Jurkat, Clone E6-1 (cell line): ENCODE measurements around the gene KRT14.
"Not testable (repeated sequence)": the region's sequence is repeated elsewhere in the genome, so short reads cannot be mapped to it uniquely, and the experiment has no call there.

ENCODE experiments used
- DNase-seq: peaks from one replicate; pipeline ENCODE4 v3.0.0-alpha.2; 2011; ENCODE audit warnings: low read depth, low spot score
- H3K4me3 ChIP-seq: 2 replicates; pipeline ENCODE4 v1.5.1; 2011; ENCODE audit warnings: mild to moderate bottlenecking, low read length, control low read depth, moderate library complexity

The KRT14 gene

DNA sequence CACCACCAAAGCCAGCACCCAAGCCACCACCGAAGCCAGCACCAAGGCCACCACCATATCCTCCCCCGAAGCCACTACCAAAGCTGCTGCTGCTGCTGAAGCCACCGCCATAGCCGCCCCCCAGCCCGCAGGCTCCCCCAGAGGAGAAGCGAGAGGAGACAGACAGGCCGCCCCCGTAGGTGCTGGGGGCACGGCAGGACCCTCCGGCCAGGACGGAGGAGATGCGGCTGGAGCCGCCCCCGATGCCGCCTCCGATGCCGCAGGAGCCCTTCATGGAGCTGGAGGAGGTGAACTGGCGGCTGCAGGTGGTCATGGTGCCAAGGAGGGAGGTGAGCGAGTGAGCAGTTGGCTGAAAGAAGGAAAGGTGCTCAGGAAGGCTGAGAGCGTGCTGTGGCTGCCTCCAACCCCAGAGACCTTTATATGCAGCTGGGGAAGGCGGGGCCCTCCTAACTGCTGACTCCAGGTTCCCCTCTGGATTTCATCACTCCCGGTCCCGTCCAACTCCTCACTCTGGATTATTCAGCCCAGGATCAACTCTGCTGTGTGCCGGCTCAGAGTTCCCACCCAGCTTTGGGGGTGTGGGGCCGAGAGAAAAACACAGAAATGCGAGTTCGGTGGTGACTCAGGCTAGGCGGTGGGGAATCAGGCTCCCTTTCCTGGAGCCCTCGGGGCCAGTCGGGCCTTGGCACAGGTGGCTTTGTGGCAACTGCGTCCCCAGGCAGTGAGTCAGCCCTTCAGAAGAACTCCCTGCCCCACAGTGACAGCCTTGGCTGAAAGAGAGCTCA is 25.9 kb upstream of the KRT14 start, which contains the start of gene KRT16:
KRT16 (minus strand) TSS at position 392 of the 785 bp plus-strand sequence; CDS start at position 313, 79 bp downstream.
- H3K4me3 ChIP-seq, DNase-seq: not testable (repeated sequence)

DNA sequence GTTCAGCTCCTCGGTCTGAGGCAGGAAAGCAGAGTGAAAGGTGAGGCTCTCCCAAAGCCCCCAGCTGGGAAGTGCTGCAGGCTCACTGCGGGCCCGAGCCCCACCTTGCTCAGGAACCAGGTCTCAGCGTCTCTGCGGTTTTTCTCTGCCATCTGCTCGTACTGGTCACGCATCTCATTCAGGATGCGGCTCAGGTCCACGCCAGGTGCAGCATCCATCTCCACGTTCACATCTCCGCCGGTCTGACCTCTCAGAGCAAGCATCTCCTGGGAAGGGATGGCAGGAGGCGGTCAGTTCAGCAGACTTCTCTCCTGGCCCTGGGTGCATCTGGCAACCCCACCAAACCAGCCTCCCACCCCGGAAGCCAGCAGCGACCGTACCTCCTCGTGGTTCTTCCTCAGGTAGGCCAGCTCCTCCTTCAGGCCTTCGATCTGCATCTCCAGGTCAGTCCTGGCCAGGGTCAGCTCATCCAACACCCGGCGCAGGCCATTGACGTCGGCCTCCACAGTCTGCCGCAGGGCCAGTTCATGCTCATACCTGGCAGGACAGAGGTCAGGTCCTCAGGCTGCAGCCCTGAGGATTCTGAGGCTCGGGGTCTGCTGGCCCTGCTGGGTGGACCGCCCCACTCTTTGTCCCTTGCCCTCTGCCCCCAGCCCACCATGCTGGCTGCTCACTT is 24.4 kb upstream of the KRT14 start:
- no peak for DNase-seq
- no peak overlapping the region for H3K4me3 ChIP-seq

DNA sequence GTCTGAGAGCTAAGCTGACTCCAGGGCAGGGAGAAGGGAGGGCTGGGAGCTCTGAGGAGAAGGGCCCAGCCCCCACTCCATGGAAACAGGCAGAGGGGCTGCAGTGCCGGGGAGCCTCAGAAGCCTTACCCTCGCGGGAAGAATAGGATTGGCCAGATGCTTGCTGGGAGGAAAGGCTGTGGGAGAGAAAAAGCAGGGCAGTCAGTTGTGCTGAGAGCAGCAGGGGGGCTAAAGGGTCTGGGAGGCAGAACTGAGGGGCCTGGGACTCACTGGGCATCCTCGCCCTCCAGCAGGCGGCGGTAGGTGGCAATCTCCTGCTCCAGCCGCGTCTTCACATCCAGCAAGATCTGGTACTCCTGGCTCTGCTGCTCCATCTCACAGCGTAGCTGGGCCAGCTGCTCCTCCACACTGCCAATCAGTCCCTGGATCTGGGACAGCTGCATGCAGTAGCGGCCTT is 23.4 kb upstream of the KRT14 start:
- H3K4me3 ChIP-seq, DNase-seq: not testable (repeated sequence)

DNA sequence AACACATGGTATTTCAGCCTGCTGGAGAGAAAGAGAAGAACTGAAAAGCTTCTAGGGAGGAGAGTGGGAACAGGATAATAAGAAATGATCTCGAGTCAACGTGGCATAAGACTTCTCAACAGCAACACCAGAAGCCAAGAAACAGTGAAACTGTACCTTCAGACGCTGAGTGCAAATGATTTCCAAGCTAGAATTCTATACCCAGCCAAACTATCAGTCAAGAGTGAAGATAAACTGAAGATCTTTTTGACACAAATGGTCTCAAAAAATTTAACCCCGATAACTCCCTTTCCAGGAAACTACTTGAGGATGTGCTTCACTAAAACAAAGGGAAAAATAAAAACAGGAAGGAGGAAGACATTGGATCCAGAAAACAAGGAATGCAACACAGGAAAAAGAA is 20.2 kb upstream of the KRT14 start:
- DNase-seq, H3K4me3 ChIP-seq: not testable (repeated sequence)

DNA sequence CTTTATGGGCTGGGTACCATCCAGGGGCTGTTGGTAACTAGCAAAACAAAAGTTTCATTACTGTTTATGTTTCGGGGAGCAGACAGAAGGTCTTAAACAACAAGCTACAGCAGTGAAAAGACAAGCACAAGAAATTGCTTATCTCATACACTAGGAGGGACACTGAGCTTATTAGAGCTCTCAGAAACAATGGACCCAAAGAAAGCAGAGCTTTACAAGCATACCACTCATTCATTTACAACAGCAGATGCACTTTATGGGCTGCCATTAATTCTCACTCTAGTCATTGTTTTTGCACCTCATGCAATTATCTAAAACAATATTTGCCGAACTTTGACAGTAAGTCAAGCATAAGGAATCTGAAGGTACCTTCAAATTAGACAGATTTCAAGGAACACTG is 15.8 kb upstream of the KRT14 start:
- no peak for DNase-seq
- no peak overlapping the region for H3K4me3 ChIP-seq

DNA sequence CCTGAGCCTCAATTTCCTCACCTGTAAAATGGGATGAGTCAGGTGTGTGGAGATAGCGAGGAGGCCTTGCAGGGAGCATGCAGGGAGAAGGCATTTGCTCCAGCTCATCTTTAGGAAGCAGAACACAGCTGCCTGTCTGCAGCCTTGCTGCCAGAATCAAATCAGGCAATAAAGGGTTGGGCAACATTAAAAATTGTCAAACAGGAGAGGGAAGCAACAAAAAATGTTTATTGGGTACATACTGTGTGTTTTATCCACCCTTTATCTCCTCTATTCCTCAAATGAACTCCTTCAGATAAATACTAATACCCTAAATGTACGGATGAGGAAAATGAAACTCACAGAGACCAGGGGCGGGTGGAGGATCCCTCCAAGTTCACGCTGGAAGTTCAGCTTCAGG is 13.6 kb upstream of the KRT14 start:
- no peak for DNase-seq
- H3K4me3 ChIP-seq: no peak overlapping the region

DNA sequence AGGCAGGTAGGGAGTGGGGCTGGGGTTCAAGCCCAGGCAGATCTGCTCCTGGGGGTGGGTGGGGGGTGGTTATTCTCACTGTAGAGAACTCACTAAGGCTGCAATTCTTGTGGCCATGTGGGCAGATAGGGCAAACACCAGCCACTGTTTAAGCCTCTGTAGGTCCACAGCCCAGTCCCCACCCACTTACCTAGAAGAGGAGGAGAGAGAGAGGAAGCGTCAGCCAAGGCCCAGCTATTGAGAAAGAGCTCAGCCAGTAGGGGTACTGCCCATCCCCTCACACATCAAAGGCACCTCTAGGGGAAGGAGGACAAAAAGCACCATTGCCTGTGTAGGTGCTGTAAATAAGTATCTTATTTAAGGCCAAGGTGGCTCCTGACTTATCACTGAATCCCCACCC is 13.0 kb upstream of the KRT14 start:
- no peak for DNase-seq
- H3K4me3 ChIP-seq: no peak overlapping the region

DNA sequence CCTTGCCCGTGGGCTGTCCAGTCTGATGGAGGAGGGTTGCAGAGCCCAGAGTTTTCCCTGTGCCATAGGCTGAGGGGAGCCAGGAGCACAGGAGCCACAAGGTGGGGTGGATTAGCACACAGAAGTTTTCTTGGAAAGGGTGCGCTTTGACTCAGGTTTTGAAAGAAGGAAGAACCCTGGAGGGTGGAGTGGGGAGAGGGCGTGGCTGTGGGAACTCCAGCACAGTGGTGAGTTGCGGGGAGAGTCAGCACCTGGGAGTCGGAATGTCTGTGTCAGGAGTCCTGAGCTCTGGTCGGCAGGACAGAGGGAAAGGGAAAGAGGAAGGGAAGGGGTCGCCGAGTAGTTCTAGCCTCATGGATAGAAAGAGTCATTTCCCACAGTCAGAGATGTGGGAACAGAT is 8.9 kb upstream of the KRT14 start:
- DNase-seq: no peak
- H3K4me3 ChIP-seq: no peak overlapping the region

DNA sequence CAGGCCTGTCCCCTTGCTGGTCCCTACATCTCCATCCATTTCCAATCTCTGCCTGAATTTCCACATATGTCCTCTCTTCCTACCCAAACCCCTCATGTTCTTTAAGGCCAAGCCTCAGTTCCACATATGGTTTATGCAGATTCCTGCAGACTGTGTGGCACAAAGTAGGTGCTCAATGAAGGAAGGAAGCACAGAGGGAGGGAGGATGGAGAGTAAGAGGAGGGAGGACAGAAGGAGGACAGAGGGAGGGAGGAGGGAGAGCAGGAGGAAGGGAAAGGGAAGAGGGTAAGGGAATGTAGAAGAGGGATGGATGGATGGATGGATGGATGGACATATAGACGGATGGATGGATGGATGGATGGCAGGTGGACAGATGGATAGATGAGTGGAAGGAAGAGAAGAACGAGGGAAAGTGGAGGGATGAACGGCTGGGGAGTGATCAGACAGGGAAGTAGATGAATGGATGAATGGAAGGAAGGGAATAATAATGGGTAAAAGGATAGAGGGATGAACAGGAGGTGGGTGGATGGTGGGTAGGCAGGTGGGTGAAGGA is 7.7 kb upstream of the KRT14 start:
- no peak for DNase-seq
- no peak overlapping the region for H3K4me3 ChIP-seq

DNA sequence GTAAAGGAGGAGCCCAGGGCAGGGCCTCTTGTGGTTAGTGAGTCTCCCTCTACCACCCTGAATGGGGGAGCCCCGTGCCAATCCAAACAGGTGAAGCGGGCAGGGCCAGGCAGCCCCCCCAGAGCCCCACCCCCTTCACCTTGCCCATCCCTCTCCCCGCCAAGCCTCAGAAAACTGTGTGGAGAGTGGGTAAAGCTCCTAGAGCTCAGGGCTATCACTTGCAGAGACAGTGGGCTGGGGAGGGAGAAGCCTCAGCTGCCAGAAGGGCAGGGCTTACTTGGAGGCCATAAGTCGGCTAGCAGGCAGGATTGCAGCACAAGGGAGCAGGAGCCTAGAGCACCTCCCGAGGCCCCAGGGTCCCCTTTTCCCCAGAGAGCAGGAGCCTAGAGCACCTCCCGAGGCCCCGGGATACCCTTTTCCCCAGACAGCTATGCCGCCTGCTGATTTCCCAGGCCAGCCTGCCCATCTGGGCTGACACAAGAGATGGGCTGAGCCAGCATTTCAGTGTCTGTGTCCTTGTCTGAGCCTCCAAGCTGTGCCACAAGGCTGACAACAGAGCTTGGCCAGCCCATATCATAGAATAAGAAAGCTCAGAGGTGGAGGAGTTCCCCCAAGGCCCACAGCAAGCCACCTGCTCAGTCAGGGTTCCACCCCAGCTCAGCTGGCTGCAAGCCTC is 6.7 kb upstream of the KRT14 start:
- no peak for DNase-seq
- no peak overlapping the region for H3K4me3 ChIP-seq

DNA sequence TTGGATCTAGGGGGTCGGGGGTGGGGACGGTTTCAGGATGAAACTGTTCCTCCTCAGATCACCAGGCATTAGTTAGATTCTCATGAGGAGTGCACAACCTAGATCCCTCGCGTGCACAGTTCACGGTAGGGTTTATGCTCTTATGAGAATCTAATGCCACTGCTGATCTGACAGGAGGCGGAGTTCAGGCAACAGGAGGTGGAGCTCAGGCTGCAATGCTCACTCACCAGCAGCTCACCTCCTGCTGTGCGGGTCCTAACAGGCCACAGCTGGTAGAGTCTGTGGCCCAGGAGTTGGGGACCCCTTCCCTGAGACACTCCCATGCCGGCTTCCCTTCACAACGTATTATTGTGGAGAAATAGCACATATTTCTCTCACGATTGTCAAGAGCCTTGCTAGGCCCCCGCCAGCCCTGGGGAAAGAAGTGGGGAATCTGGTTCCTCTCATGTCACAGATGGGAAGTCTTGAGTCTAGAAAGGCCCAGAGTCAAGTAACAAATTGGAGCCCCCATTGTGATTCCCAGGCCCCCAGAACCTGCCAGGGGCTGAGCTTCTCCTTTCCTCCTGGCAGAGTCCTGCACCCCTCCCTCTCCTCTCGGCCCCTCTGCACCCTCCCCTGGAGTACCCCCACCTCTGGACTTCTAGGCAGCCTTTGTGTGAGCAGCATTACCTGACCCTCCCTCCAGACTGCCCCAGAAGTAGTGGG is 6.1 kb upstream of the KRT14 start:
- DNase-seq: no peak
- no peak overlapping the region for H3K4me3 ChIP-seq

DNA sequence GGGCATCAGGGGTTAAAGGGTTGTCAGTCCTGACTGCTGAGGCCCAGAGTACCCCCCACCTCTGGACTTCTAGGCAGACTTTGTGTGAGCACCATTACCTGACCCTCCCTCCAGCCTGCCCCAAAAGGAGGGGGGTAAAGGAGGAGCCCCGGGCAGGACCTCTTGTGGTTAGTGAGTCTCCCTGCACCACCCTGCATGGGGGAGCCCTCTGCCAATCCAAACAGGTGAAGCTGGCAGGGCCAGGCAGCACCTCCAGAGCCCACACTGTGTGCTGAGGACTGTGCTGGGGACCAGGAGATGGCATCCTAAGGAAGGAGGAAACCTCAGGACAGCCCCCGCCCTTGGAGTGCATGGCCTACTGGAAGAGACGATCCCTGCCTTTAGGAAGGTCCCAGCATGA is 2.6 kb upstream of the KRT14 start:
- H3K4me3 ChIP-seq: no peak overlapping the region
- DNase-seq: no peak

DNA sequence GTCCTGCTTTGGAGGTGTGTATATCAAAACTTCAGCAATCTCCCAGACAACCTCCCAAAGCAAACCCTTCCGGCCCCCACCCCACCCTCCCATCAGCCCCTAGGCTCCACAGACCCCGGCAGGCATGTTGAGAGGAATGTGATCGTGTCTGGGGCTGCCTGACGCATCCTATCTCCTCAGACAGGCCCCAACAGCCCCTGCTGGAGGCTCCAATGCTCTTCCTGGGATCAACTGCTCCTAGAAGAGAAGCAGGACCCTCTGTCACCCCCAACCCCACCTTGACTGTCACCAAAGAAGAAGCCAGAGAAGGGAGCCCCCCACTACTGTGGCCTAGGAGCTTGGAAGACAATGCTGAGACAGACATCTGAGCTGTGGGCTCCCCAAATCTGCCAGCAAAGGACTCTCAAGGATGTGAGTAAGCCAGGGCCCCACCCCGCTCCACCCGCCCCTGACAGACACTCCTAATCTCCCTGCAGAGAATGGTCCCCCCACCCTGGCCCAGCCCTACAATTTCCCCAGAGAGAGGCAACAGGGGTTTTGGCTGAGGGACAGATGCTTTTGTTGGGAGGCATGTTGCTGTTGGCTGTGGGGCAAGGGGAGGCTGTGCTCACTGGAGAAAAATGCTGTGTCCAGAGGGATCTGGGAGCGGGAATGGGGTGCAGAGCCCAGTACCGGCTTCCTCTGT is 1.6 kb upstream of the KRT14 start:
- no peak overlapping the region for H3K4me3 ChIP-seq
- no peak for DNase-seq

DNA sequence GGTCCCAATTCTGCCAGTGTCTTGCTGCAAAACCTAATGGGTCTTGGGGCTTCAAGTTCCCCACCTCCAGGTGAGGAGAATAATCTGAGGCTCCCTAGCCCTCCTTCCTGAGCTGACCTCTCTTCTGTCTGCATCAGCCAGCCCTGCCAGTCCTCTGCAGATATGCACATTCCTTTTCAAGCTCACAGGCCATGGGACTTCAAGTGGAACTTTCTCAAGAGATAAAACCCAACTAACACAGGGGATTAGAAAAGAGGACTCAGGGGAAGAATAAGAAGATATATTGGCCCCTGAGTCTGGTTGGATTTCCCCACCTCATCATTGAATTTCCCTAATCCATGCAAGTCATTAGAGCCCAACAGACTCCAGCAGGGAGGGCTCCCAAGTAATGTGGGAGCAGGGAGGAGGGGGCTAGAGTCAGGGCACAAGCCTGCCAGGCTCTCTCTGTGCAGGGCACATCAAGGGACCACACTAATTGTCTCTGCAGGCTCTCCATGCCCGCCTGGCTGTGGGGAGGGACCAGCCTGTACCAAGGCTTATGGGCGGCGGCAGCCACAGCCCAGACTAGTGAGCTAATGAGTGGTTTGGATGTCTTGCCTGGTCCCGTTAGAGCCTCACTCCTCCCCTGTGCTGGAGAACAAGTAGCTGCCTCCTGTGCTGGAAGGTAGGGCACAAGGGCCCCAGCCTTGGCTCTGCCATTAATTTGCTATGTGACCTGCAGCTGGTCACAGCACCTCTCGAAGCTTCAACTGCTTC is 1.2 kb downstream of the KRT14 start:
- H3K4me3 ChIP-seq: no peak overlapping the region
- DNase-seq: no peak

DNA sequence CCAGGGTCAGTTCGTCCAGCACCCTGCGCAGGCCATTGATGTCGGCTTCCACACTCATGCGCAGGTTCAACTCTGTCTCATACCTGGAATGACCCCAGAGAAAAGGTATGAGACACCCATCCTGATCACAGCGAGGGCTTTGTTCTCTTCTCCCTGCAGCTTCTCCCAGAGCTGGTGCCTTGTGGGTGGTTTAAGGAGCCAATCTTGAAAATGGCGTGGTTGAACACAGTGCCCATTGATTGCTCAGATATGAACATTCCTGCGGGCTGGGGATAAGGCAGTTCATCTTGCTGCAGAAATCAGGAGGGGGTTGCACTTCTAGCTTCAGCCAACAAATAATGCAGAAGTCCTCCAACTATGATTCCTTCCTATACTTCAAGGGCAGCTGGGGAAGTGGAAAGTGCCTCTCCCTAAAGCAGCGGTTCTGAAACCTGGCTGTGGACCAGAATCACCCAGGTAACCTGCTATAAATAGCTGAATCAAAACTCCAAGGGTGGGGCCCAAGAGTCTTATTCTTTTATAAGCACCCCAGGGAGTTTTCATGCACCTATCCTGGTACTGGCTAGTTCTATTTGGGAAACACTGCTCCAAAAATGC is 2.3 kb downstream of the KRT14 start:
- DNase-seq, H3K4me3 ChIP-seq: not testable (repeated sequence)

DNA sequence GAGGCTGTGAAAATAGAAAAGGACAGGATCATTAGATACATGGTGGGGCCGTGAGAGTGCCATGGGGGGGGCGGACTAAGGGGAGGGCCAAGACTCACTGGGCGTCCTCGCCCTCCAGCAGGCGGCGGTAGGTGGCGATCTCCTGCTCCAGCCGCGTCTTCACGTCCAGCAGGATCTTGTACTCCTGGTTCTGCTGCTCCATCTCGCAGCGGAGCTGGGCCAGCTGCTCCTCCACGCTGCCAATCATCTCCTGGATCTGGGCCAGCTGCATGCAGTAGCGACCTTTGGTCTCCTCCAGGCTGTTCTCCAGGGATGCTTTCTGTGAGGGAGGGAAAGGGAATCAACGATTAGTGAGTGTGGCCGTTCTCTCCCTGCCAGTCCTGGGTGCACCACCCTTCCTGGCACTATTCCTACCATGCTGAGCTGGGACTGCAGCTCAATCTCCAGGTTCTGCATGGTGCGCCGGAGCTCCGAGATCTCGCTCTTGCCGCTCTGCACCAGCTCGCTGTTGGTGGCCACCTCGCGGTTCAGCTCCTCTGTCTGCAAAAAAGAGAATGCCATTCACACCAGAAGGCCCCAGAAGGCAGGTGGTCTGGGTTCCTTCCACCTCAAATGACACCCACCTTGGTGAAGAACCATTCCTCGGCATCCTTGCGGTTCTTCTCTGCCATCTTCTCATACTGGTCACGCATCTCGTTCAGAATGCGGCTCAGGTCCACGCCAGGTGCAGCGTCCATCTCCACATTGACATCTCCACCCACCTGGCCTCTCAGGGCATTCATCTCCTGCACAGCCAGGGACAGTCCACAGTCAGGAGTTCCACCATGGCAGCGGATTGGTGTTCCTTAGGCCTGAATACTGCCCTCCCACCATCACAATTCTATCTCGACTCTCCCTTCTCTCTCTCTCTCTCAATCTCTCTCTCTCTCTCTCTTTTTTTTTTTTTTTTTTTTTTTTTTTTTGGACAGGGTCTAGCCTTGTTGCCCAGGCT is 3.3 kb downstream of the KRT14 start:
- no peak for DNase-seq
- H3K4me3 ChIP-seq: no peak overlapping the region
